ENCODE measurements around the gene NR1D1.

DNA sequence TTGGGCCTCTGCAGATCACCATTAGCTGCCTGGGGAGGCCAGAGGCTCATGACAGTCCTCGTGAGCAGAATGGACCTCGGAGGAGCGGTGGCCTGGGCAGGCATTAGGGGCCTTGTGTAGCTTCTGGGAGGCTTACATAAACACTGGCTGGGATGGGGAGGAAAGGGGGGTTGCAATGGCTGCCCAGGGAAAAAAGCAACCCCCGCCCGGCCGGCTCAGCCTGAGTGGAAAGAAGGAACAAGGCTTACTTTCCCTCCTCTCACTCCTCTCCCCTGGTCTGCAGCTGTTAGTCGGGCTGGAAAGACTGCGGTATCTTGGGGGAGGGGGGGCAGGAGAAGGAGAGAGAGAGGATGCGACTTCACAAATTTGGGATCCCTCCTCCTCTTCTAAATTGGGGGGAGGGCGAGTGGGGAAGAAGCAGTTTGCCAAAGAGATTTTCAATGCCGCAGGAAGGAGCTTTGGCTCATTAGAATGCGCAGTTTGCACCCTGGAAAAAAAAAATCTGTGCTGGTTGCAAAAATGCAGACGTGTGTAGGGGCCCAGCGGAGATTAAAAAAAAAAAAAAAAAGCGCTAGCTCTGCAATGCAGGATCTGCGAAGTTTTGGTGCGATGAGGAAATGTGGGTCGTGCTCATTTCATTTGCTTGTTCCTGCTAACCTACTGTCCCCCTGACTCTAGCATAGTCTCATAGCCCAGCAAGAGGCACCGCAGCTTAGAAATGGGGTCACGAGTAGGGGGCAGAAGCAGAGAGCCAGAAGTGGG is 6.6 kb upstream of the NR1D1 start:
- TF ChIP-seq, protein P1, sequence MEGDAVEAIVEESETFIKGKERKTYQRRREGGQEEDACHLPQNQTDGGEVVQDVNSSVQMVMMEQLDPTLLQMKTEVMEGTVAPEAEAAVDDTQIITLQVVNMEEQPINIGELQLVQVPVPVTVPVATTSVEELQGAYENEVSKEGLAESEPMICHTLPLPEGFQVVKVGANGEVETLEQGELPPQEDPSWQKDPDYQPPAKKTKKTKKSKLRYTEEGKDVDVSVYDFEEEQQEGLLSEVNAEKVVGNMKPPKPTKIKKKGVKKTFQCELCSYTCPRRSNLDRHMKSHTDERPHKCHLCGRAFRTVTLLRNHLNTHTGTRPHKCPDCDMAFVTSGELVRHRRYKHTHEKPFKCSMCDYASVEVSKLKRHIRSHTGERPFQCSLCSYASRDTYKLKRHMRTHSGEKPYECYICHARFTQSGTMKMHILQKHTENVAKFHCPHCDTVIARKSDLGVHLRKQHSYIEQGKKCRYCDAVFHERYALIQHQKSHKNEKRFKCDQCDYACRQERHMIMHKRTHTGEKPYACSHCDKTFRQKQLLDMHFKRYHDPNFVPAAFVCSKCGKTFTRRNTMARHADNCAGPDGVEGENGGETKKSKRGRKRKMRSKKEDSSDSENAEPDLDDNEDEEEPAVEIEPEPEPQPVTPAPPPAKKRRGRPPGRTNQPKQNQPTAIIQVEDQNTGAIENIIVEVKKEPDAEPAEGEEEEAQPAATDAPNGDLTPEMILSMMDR (IDR thresholded peaks at IDR 0.05; ENCODE audit: low read depth, low read length, poor library complexity, severe bottlenecking), result no peak
- no peak for TF ChIP-seq EZH2phosphoT487 (IDR thresholded peaks at IDR 0.05; ENCODE audit: borderline replicate concordance, low read length)

All from DOHH2 (cell line).